Central memory CD4-positive, alpha-beta T cell (primary cell): Measurements from ENCODE around the gene CDH26.

ENCODE experiments used
- DNase-seq: peaks from one replicate; pipeline ENCODE4 v3.0.0; 2022

CDH26 gene

DNA sequence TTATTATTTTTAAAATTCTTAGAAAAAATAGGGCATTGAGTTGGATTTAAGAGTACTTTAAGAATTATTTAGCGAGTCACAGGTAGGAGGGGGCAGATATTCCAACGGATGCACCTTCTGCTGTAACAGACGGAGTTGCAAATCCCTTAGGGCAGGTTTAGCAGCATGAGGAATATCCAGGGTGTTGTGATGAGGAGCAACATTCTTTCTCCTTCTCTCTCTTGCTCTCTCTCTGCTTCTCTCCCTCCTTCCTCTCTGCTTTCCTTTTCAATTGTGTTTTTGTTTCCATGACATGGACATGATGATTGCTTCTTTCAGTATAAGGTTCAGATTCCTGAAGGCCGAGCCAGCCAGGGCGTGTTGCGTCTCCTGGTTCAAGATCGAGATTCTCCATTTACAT, 28.9 kb downstream of the CDH26 start:
- DNase-seq: no peak

DNA sequence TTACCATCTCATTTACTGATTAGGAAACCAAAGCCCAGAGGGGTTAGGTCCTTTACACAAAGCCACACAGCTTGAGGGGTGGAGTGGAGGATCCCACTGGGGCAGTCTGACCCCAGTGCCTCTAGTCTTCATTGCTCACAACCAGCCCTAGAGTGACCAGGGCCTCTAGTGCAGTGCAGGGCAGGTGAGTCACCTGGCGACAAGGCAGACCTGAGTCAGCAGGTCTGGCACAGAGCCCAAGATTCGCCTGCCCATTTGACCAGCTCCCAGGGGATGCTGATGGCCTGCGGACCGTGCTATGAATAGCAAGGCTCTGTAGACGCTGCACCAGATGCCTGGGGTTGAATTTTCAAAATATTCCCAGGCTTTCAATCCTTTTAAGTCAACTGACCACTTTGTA, 29.9 kb downstream of the CDH26 start:
- DNase-seq: no peak

- DNase-seq: no peak
Observed at GRCh38 chr20:59992526-59993084, 34.4 kb downstream of the CDH26 start.

GRCh38 chr20:59993736-59994430, 35.7 kb downstream of the CDH26 start:
- DNase-seq: no peak

GRCh38 chr20:59994697-59995122, 36.5 kb downstream of the CDH26 start:
- DNase-seq: no peak

GRCh38 chr20:59996108-59996507, 37.9 kb downstream of the CDH26 start:
- DNase-seq: no peak

DNA sequence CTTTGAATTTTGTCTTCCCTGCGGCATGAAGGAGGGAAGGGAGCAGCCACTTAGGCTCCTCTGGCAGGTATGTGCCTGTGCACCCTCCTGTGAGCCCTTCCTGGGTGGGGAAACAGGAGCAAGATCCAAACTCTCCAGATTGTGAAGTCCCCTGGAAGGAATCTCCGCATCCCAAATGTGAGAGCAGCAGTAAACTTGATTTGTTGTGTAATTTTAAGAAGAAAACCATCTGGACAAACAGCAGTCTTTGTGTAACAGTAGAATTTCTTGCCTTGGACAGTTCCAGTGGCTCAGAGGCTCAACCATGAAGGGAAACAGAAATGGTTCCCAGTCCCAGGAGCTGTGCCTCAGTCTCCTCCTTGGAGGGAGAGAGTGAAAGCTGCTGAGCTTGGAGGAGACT, 39.7 kb downstream of the CDH26 start:
- no peak for DNase-seq

- DNase-seq: no peak
Observed at GRCh38 chr20:59999502-59999901, 41.3 kb downstream of the CDH26 start.

- DNase-seq: no peak
Observed at GRCh38 chr20:60000271-60001042, 42.2 kb downstream of the CDH26 start.

DNA sequence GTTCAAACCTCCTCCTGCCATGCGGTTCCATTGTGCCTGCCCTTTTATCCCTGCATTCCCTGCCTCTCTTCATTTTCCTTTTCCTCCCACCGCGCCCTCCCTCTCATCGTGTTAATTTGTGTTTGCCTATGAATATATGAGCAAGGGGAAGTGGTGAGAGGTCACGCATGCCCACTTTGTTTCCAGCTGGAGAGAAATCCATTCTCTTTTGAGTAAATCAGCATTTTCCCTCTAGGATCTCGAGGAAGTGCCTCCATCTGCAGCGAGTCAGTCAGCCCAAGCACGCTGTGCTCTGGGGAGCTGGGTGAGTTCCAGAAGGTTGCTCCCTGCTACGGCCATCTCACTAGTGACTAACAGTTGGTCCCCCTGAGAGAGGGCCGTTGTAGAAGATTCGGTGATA, 42.9 kb downstream of the CDH26 start:
- DNase-seq: no peak

DNA sequence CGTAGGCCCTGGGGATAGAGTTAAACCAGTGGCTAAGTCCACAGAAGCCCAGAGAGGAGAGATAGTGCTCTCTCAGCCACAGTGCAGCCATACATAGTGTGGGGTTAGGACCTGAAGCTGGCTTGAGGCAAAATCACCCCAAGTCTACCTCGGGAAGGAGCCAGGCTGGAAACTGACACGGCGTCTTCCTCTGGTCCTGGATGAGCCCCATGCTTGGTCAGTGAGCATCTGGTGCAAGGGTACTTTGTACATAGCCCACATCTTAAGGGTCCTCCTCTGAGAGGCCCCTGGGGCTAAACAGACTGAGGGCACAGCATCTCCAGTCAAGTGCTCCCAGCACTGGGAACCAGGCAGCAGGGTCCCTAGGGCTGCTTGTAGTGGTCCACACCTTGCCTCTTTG, 45.6 kb downstream of the CDH26 start:
- no peak for DNase-seq

GRCh38 chr20:60006261-60006660, 48.0 kb downstream of the CDH26 start:
- DNase-seq: no peak

GRCh38 chr20:60007464-60007863, 49.2 kb downstream of the CDH26 start:
- no peak for DNase-seq

DNA sequence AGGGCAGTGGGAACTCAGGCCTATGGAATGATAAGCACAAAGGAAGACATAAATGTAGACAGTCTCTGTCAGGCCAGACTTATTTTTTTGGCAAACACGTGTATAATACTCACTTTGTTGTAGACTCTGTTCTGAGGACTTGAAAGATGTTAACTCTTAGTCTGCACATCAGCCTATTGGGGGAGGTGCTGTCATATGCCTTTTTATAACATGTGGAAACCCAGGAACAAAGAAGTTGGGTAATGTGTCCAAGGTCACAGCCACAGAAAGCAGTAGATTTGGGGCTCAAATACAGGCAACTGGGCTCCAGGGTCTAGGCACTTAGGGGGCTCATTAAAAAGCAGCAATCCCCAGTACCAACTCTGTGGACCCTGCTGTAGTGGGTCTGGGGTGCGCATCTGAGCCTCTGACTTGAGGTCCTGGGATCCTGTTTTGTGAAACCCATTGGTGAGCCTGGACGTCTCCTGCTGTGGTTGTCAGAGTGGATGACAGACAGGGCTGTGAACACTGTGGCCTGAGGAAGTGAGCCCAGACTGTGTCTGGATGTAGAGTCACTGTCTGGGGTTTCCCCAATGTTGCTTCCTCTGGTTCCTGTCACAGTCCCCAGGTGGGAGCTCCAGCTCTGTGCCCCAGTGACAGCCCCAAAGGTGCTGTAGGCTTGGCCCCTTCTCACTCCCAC, 50.0 kb downstream of the CDH26 start:
- DNase-seq: no peak

GRCh38 chr20:60009318-60009717, 51.1 kb downstream of the CDH26 start:
- no peak for DNase-seq

DNA sequence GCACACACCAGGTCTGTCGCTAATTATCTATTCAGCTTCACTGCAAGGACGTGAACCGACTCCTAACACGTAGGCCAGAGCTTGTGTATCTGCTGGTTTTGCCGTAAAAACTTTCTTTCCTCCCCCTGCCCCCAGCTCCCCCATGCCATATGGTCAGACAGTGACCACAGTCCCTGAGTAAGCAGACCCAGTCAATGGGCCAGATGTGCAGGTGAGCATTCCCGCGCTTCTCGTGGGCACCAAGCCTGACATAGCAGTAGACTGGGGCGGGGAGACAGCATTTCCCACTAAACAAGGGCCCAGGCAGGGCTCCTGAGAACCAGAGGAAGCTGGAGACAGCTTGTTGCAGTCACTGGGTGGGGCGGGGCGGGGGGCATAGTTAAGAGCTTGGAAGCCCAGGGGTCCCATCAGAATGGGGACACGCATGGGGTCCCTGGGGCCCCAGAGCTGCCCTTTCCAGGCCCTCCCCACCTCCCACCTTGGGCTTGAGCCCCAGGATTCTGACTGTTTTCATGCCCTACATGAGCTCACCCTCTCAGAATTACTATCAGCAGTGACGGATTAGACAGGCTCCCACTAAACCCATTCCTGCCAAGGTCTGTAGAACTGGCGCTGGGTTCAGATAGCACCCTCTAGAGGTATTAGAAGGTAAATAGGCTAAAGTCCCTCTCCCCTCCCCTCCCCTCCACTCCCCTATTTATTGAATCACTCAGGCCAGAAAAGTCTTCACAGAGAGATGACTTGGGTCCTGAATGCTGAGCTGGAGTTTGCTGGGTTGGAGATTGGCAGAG, 51.8 kb downstream of the CDH26 start:
- DNase-seq: no peak

GRCh38 chr20:60010689-60011458, 52.7 kb downstream of the CDH26 start:
- DNase-seq: no peak

DNA sequence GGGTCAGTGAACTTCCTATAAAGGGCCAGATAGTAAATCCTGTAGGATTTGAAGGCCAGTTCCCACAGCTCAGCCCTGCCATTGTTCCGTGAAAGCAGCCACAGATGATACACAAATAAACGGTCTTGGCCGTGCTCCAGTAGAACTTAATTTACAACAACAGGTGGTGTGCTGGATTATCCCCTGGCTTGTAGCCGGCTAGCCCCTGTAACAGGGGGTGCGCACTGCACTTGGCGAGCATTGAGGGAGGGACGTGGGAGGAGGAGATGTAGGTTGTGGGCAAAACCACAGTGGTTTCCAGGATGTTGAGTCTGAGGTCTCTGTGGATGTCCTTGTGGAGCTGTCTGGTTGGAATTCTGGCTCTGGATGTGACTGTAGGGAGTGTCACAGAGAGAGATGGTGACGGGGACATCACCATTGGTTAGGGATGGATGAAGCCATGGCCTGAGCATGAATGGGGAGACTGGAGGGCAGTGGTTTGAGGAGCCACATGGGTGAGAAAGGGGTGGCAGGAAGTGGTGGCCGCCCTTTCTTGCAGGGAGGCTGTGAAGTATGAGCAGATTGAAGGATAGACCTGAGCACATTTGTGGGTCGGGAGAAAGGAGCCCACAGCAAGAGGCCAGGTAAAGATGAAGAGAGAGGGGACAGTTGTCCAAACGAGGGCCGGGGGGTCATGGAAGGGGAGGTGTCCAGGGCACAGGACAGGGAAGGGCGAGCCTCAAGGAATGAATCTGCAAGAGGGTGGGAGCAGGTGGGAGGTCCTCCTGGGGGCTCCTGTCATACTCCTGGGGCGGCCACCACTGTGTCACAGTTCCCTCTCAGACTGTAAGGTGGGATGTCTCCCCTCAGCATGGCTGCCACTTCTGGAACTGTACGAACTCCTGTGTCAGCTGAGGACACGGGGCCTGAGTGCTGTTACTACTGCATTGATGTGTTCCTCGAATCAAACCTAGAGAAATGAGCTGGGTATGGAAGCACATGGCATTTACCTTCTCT, 53.6 kb downstream of the CDH26 start:
- DNase-seq: no peak

GRCh38 chr20:60013296-60014139, 55.3 kb downstream of the CDH26 start:
- DNase-seq: no peak

- no peak for DNase-seq
Observed at GRCh38 chr20:60016406-60016805, 58.2 kb downstream of the CDH26 start.
